Mesodermal cell (in vitro differentiated cells): ENCODE data around the gene DAZAP2.
"Not testable (repeated sequence)": the region's sequence is repeated elsewhere in the genome, so short reads cannot be mapped to it uniquely, and the experiment has no call there.

Experiments used
- H3K27ac ChIP-seq: 2 replicates; pipeline ENCODE4 v1.7.0; 2013; ENCODE audit warnings: mild to moderate bottlenecking, low read depth, low read length, moderate library complexity; ENCODE audit not compliant: severe bottlenecking
- H3K36me3 ChIP-seq: 2 replicates; pipeline ENCODE4 v1.7.1; 2013; ENCODE audit warnings: mild to moderate bottlenecking, low read length, moderate library complexity; ENCODE audit not compliant: control insufficient read depth, insufficient read depth
- H3K4me1 ChIP-seq: one replicate; pipeline ENCODE4 v1.7.1; 2013; ENCODE audit warnings: mild to moderate bottlenecking, low read length; ENCODE audit not compliant: insufficient read depth, control insufficient read depth, poor library complexity, severe bottlenecking
- H3K4me3 ChIP-seq: 2 replicates; pipeline ENCODE4 v1.7.0; 2013; ENCODE audit warnings: low read length, control low read depth, mild to moderate bottlenecking; ENCODE audit not compliant: insufficient read depth, poor library complexity, severe bottlenecking; ENCODE audit errors: extremely low read depth
- H3K9me3 ChIP-seq: 2 replicates; pipeline ENCODE4 v1.7.1; 2013; ENCODE audit warnings: mild to moderate bottlenecking, low read length, moderate library complexity; ENCODE audit not compliant: control insufficient read depth
- WGBS, 2 experiments: methylation state at CpG; one replicate each; pipeline ENCODE4 v1.1.5; 2013; ENCODE audit warnings: missing lambda C conversion rate in 2 of 2; ENCODE audit not compliant: insufficient coverage in 2 of 2; 5-methylcytosine and 5-hydroxymethylcytosine counted together

DAZAP2 gene

DNA sequence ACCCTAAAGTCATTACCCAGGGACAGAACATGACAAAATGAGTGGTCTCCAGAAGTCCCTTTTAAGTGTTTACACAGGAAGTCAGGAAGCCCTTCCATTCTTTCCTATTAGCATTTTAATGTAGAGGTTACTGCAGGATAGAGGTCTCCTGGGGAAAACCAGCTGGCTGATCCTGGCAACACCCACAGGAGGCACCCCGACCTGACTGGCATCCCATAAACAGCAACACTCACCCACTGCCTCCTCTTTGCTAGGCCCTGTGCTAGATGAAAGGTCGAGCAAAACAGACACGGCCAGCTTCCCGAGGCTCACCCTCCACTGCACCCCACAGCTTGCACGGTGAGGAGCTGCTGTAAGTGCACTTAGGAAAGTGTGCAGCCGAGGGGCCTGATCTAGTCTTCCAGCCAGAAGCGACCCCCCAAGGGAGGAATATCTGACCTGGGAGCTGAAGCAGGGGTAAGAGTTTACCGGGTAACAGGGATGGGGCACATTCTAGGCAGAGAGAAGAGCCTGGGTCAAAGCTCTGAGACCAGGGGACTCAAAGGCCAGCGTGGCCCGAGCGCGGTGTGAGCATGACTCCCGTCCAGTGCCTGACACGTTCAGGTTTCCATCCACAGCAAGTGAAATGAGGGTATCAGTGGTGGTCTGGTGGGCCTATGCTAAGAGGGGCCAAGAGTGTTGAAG is 9.0 kb downstream of the DAZAP2 start:
- WGBS, 2 experiments = 82 to 85% methylated on average over 7 to 10 of the region's 14 CpGs
- H3K4me3 ChIP-seq = no peak overlapping the region
- H3K4me1 ChIP-seq = peaks cover 24% of the 10 kb centered on the region
- H3K36me3 ChIP-seq = peaks cover 19% of the 10 kb centered on the region
- no peak overlapping the region for H3K27ac ChIP-seq
- no peaks in the 10 kb centered on the region for H3K9me3 ChIP-seq

DNA sequence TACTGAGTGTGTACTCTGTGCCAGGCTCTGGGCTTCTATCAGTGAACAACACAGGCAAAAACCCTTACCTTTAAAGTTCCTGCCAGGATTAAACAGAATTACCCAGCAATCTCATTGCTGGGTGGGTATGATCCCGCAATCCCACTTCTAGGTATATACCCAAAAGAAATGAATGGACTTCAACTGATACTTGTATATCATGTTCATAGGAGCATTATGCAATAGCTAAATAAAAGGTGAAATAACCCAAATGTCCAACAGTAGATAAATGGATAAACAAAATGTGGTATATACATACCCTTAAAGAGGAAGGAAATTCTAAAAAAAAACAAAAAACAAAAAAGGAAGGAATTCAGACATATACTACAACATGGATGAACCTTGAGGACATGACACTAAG is 14.7 kb downstream of the DAZAP2 start:
- no peaks in the 10 kb centered on the region for H3K9me3 ChIP-seq
- H3K27ac ChIP-seq = no peak overlapping the region
- WGBS, 2 experiments = no CpG with 5 or more reads among the region's 1 CpG
- H3K4me3 ChIP-seq = no peak overlapping the region
- no peaks in the 10 kb centered on the region for H3K36me3 ChIP-seq
- H3K4me1 ChIP-seq = no peaks in the 10 kb centered on the region

DNA sequence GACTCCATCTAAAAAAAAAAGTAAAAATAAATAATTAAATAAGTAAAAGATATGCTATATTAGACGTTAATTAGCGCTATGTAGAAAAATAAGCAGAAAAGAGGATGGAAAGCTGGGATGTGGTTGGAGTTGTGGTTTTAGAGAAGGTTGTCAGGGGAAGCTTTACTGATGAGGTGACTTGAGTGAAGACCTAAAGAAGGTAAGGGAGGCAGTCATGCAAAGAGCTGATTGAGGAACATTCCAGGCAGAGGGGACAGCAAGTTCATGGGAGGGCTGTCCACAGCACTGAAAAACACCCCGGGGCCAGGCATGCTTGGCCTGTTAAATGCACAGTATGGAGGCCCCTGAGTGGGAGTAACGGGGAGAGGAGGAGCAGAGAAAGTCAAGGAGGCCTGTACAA is 15.9 kb downstream of the DAZAP2 start:
- no peak overlapping the region for H3K4me3 ChIP-seq

DNA sequence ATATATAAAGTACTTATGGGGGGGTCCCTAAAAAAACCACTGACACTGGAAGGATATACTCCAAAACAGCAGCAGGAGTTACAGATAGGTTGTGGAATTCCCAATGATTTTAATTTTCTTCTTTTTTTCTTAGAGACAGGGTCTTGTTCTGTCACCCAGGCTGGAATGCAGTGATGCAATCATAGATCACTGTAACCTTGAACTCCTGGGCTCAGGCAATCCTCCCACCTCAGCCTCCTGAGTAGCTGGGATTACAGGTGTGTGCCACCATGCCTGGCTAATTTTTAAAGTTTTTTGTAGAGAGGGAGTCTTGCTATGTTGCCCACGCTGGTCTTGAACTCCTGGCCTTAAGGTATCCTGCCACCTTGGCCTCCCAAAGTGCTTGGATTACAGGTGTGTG is 21.0 kb downstream of the DAZAP2 start:
- H3K4me3 ChIP-seq, H3K36me3 ChIP-seq, H3K4me1 ChIP-seq, H3K27ac ChIP-seq, H3K9me3 ChIP-seq: not testable (repeated sequence)
- WGBS, 2 experiments = 89 to 100% methylated on average over 1 of the region's 1 CpG

More for the DNA sequence above, 15.9 kb downstream of the DAZAP2 start:
- H3K4me1 ChIP-seq = no peaks in the 10 kb centered on the region
- no peaks in the 10 kb centered on the region for H3K9me3 ChIP-seq
- 94 to 95% methylated on average over 3 to 4 of the region's 4 CpGs for WGBS, 2 experiments
- no peaks in the 10 kb centered on the region for H3K36me3 ChIP-seq
- no peak overlapping the region for H3K27ac ChIP-seq

DNA sequence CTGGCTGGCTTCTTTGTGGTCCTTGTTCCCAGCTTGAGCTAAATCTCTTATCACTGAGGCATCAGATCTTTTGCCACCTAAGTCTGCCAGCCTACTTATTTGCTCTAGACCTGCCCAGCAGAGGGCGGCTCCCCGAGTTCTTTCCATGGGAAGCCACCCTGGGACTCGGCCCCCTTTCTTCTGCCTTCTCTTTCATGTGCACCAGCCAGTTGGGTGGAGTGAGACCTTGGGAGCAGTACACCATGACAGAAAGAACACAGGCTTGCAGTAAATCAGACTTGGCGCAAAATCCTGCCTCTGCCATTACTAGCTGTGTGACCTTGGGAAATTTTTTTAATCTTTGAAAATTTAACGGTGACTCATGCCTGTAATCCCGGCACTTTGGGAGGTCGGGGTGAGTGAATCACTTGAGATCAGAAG is 24.1 kb downstream of the DAZAP2 start:
- no peak overlapping the region for H3K27ac ChIP-seq
- no peaks in the 10 kb centered on the region for H3K9me3 ChIP-seq
- WGBS, 2 experiments = 61 to 73% methylated on average over 6 to 7 of the region's 7 CpGs
- H3K4me1 ChIP-seq = no peaks in the 10 kb centered on the region
- no peaks in the 10 kb centered on the region for H3K36me3 ChIP-seq
- no peak overlapping the region for H3K4me3 ChIP-seq

DNA sequence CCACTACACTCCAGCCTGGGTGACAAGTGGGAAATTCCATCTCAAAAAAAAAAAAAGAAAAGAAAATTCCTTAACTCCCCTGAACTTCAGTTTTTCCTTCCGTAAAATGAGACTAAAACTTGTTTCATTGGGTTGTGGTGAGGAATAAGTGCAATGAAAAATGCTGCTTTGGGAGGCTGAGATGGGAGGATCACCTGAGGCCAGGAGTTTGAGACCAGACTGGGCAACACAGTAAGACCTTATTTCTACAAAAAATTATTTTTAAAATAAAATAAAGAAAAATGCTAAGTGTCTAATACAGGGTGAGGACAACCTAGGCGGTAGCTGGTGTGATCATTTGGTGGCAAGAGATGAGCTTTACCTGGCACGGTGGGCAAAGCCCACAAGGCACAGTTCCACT is 24.7 kb downstream of the DAZAP2 start:
- H3K4me3 ChIP-seq = no peak overlapping the region
- no peaks in the 10 kb centered on the region for H3K9me3 ChIP-seq
- WGBS, 2 experiments = 95 to 100% methylated on average over 2 of the region's 3 CpGs
- no peaks in the 10 kb centered on the region for H3K4me1 ChIP-seq
- H3K36me3 ChIP-seq = no peaks in the 10 kb centered on the region
- H3K27ac ChIP-seq = no peak overlapping the region

DNA sequence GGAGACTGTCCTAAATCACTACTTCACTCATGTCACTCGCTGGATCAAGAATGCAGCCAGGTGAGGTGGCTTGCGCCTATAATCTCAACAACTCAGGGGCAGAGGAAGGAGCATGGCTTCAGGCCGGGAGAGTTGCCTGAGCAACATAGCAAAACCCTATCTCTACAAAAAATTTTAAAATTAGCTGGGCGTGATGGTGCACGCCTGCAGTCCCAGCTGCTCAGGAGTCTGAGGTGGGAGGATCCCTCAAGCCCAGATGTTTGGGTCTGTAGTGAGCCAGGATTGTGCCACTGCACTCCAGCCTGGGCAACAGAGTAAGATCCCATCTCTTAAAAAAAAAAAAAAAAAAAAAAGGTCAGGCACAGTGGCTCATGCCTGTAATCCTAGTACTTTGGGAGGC is 25.7 kb downstream of the DAZAP2 start:
- 95% methylated on average over 3 of the region's 5 CpGs; no CpG with 5 or more reads in 1 of the 2 experiments for WGBS, 2 experiments
- H3K9me3 ChIP-seq = no peaks in the 10 kb centered on the region
- no peaks in the 10 kb centered on the region for H3K36me3 ChIP-seq
- no peaks in the 10 kb centered on the region for H3K4me1 ChIP-seq
- no peak overlapping the region for H3K4me3 ChIP-seq
- no peak overlapping the region for H3K27ac ChIP-seq

DNA sequence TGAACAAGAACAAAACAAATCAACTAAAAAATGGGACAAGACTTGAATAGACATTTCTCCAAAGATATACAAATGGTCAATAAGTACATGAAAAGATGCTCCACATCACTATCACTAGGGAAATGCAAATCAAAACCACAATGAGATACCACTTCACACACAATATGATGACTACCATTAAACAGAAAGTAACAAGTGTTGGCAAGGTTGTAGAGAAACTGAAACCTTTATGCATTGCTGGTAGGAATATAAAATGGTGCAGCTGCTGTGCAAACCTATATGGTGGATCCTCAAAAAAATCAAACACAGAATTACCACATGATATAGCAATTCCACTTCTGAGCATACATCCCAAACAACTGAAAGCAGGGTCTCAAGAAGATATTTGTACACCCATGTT is 26.4 kb downstream of the DAZAP2 start:
- H3K36me3 ChIP-seq = no peaks in the 10 kb centered on the region
- H3K4me3 ChIP-seq = no peak overlapping the region
- no peak overlapping the region for H3K27ac ChIP-seq
- no peaks in the 10 kb centered on the region for H3K9me3 ChIP-seq
- H3K4me1 ChIP-seq = no peaks in the 10 kb centered on the region

DNA sequence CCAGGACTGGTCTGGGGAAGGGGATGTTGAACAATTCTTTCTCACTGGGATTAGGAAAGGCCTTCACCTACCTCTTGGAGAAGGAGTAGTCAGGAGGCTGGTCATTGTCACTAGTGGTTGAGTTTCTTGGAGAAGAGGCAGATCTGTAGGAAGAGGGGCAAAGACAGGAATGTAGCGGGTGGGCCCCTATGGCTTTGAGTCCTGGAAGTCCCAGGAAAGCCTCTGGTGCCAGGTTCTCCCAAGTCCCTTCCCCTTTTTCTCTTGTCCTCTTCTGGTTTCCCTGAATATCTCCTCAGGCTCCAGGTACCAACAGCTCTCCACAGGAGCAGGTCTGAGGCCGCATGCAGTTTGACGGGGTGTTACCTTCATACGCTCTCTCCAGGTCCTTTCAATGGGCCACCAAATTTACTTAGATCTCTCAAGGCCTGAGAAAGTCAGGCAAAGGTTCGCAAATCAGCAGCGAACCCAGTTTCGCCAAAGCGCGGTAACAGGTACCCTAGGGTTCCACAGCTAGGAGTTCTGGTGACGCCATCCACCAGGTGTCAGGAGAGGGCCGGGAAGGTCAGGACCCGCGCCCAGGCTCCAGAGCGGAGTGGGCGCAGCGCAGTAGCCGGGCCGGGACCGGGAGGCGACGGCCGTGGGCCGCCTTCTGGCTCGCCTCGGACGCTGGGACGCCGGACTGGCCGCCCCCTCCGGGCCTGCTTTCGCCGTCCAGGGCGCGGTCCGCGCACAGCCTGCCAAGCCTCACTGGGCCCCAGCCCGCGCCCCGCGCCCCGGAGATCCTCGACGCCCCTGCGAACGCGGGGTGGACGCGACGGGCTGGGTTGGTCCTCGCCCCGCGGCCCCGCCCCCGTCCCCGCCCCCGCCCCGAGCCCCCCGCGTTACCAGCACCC is 30.8 kb downstream of the DAZAP2 start:
- Histone ChIP-seq H3K27ac (no peak overlapping the region), H3K36me3 (no peaks in the 10 kb centered on the region), H3K4me3 (peak overlapping the region; percentile 70), H3K4me1 (peaks cover 3% of the 10 kb centered on the region), H3K9me3 (no peaks in the 10 kb centered on the region)
- 12 to 21% methylated on average over 19 to 45 of the region's 59 CpGs for WGBS, 2 experiments

DNA sequence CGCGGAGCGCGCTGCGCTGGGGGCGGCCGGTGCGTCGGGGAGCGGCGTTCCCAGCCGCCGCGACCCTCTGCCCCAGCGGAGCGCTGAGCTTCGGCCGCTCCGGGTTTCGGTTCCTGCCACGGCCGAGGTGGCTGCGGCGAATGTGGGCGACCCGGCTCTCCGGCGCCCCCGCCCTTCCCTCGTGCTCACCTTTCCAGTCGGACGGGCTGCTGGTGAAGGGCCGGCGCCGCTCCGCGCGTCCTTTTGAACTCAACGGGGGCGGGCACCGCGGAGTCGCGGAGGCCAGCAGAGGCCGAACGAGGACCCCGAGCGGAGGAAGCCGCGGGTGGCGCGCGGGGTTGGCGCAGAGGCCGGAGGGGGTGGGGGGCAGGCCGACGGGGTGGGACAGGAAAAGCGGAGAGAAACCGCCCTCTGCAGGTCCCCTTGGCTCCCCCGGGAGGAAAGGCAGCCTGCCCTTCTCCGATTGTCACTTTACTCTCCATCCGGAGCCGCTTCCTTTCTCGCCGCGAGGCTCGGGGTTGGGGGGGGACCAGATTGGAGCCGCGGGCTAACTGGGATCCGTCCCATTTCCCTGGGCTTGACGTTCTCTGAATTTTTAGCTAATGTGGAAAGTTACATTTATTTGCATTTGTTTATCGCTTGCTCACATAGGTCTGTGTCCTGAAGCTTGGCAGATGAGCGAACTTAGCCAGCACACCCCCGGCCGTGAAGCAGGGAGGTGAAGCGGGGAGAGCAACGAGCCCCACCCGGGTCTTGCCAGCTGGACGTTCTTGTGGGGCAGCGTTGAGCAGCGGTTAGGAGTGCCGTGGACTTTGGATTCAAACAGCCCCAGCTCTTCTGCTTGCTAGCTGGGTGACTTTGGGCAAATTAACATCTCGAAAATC is 31.7 kb downstream of the DAZAP2 start, which contains the start of gene SMAGP:
SMAGP (minus strand) TSS at position 349 of the 884 bp plus-strand sequence. CDS start 1,137 bp downstream, outside the sequence.
- WGBS, 2 experiments = 2% methylated on average over 63 of the region's 83 CpGs
- peak within 1 kb of the TSS; percentile 70 for H3K4me3 ChIP-seq
- H3K27ac ChIP-seq = no peak within 1 kb of the TSS
- no peaks in the 10 kb centered on the region for H3K9me3 ChIP-seq
- H3K4me1 ChIP-seq = peaks cover 3% of the 10 kb centered on the region
- H3K36me3 ChIP-seq = no peaks in the 10 kb centered on the region
